KOPT-K1 (cell line): ENCODE results near the gene AGAP1.
"Not testable (repeated sequence)": the region's sequence is repeated elsewhere in the genome, so short reads cannot be mapped to it uniquely, and the experiment has no call there.

Source experiments
- H3K27ac ChIP-seq: fragments of 200-600 bp; sonication (generic); 2 replicates; pipeline ENCODE4 v1.5.1; 2016; ENCODE audit warnings: antibody characterized with exemption, mild to moderate bottlenecking, low read depth, low read length; ENCODE audit not compliant: poor library complexity, severe bottlenecking
- H3K36me3 ChIP-seq: fragments of 200-600 bp; sonication (generic); 2 replicates; pipeline ENCODE4 v1.5.1; 2017; ENCODE audit warnings: antibody characterized with exemption, mild to moderate bottlenecking, low read length, moderate library complexity; ENCODE audit not compliant: insufficient read depth
- H3K9me3 ChIP-seq: fragments of 200-600 bp; sonication (generic); 2 replicates; pipeline ENCODE4 v1.5.1; 2017; ENCODE audit warnings: antibody characterized with exemption, low read length, mild to moderate bottlenecking; ENCODE audit not compliant: insufficient read depth, poor library complexity, severe bottlenecking

The AGAP1 gene

GRCh38 chr2:236061497-236061896, 567.7 kb downstream of the AGAP1 start:
- H3K9me3 ChIP-seq = peaks cover 4% of the 10 kb centered on the region

GRCh38 chr2:236061899-236062298, 568.1 kb downstream of the AGAP1 start:
- no peak overlapping the region for H3K27ac ChIP-seq
- no peaks in the 10 kb centered on the region for H3K36me3 ChIP-seq
- peaks cover 4% of the 10 kb centered on the region for H3K9me3 ChIP-seq

More at GRCh38 chr2:236061497-236061896, 567.7 kb downstream of the AGAP1 start:
- no peaks in the 10 kb centered on the region for H3K36me3 ChIP-seq
- no peak overlapping the region for H3K27ac ChIP-seq

- not testable (repeated sequence) for H3K36me3 ChIP-seq, H3K27ac ChIP-seq
Measured at GRCh38 chr2:236062806-236063205, 569.0 kb downstream of the AGAP1 start.

GRCh38 chr2:236063994-236064393, 570.2 kb downstream of the AGAP1 start:
- Histone ChIP-seq H3K36me3 (no peaks in the 10 kb centered on the region), H3K9me3 (no peaks in the 10 kb centered on the region), H3K27ac (no peak overlapping the region)

More at GRCh38 chr2:236062806-236063205, 569.0 kb downstream of the AGAP1 start:
- H3K9me3 ChIP-seq = not testable (repeated sequence)

- H3K36me3 ChIP-seq = no peaks in the 10 kb centered on the region
- no peak overlapping the region for H3K27ac ChIP-seq
- no peaks in the 10 kb centered on the region for H3K9me3 ChIP-seq
Measured at GRCh38 chr2:236065314-236066160, 571.7 kb downstream of the AGAP1 start.

DNA sequence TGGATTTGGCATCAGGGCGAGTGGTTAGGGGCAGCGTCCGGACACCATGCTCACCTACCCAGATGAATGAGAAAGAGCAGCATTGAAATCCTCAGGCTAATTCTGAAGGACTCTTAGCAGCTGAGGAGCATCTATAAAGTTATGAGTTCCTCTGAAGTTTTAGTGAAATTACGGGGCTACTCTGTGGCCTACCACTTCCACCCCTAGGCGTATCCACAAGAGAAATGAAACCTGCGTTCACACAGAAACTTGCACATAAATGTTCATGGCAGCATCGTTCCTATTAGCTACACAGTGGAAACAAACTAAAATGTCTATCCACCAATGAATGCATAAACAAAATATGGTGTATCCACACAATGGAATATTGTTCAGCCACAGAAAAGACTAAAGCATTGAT, 576.4 kb downstream of the AGAP1 start:
- H3K36me3 ChIP-seq = no peaks in the 10 kb centered on the region
- no peaks in the 10 kb centered on the region for H3K9me3 ChIP-seq
- no peak overlapping the region for H3K27ac ChIP-seq

DNA sequence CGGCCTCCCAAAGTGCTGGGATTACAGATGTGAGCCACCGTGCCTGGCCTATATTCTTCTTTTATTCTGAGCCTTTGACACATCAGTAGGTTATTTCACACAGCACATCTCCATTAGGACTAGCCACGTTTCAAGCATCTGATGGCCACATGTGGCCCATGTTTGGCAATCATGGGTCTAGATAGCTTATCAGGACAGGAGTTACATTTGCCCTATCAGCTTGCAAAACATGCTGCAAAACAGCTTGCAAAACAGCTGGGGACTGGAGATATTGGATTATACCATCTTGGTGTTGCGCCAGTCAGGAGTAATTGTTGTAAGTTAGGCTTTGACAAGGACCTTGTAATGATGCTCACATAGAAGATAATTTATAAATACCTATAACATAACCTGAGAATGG, 579.4 kb downstream of the AGAP1 start:
- H3K36me3 ChIP-seq = no peaks in the 10 kb centered on the region

GRCh38 chr2:236073867-236074655, 580.2 kb downstream of the AGAP1 start:
- Histone ChIP-seq H3K27ac (no peak overlapping the region), H3K36me3 (no peaks in the 10 kb centered on the region), H3K9me3 (no peaks in the 10 kb centered on the region)

More for the DNA sequence above, 579.4 kb downstream of the AGAP1 start:
- no peaks in the 10 kb centered on the region for H3K9me3 ChIP-seq
- H3K27ac ChIP-seq = no peak overlapping the region

- Histone ChIP-seq H3K9me3 (no peaks in the 10 kb centered on the region), H3K27ac (no peak overlapping the region), H3K36me3 (no peaks in the 10 kb centered on the region)
Measured at GRCh38 chr2:236075802-236076201, 582.0 kb downstream of the AGAP1 start.

GRCh38 chr2:236078297-236079255, 584.7 kb downstream of the AGAP1 start:
- Histone ChIP-seq H3K36me3 (no peaks in the 10 kb centered on the region), H3K9me3 (no peaks in the 10 kb centered on the region), H3K27ac (no peak overlapping the region)

- no peaks in the 10 kb centered on the region for H3K9me3 ChIP-seq
- H3K36me3 ChIP-seq = no peaks in the 10 kb centered on the region
- no peak overlapping the region for H3K27ac ChIP-seq
Measured at GRCh38 chr2:236080412-236080811, 586.6 kb downstream of the AGAP1 start.

- no peak overlapping the region for H3K27ac ChIP-seq
Measured at GRCh38 chr2:236081171-236081570, 587.3 kb downstream of the AGAP1 start.

DNA sequence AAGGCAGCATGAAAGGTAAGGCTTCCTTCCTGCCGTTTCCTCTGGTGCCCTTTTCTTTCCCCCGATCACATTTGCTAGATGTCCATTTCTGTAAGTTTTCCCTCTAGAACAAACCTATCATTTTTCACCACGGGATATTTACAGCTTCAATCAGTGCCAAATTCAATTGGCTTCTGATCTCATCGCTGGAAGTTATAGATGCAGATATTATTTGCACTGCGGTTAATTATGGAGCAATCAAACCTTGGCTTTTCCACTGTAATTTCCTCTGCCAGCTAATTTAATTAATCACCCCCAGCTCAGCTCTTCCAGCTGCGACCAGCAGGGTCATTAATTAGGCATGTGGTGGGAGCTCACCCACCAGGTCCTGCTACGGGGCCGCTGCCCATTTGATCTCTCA, 588.2 kb downstream of the AGAP1 start:
- H3K36me3 ChIP-seq = no peaks in the 10 kb centered on the region
- H3K9me3 ChIP-seq = no peaks in the 10 kb centered on the region
- no peak overlapping the region for H3K27ac ChIP-seq

More at GRCh38 chr2:236081171-236081570, 587.3 kb downstream of the AGAP1 start:
- no peaks in the 10 kb centered on the region for H3K36me3 ChIP-seq
- H3K9me3 ChIP-seq = no peaks in the 10 kb centered on the region

DNA sequence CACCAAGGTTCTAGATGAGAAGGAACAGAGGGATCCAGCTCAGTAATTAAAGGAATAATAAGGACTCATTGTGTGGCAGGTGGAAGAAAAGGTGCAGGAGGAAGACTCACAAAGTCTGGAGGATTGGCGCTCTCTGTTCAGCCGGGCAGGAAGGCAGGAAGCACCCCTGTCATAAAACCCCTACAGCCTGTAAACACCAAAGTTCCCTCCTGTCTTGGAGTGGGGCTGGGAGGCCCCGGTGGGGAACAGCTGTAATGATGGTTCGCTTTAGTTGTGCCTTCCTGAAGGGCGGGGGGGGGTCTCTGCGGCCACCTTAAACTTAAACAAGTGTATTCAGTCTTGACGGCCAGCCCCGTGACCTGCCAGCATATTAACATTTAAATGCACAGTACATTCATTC, 590.1 kb downstream of the AGAP1 start:
- no peak overlapping the region for H3K27ac ChIP-seq
- no peaks in the 10 kb centered on the region for H3K36me3 ChIP-seq
- no peaks in the 10 kb centered on the region for H3K9me3 ChIP-seq
